WTC11 (cell line): Measurements from ENCODE around the gene GPR176. TPM values are rescaled to one million over a fixed set of nuclear protein-coding genes. Genes with fewer than 3 reads are reported as not detected.

Source experiments
- ATAC-seq: fragments of 200-7000 bp; cut with Tn5 transposase; 2 replicates; pipeline ENCODE4 v1.10.0; 2021; ENCODE audit warnings: mild to moderate bottlenecking, moderate library complexity
- CTCF ChIA-PET: fragments of 300-600 bp; sonication (Branson Sonifier 250); formaldehyde crosslinking; loops from one replicate; lab custom pipeline; 2021; ENCODE audit warnings: antibody characterized with exemption; lab: Charles Lee
- POLR2A ChIA-PET: fragments of 350-600 bp; sonication (Branson Sonifier 250); formaldehyde crosslinking; loops from one replicate; lab custom pipeline; 2021; ENCODE audit warnings: antibody characterized with exemption; lab: Charles Lee
- DNase-seq: peaks from one replicate; pipeline ENCODE4 v3.0.0; 2021; ENCODE audit warnings: low spot score
- H3K27ac Mint-ChIP-seq: 2 replicates; pipeline ENCODE4 v1.8.0; 2021; ENCODE audit warnings: mixed read lengths
- H3K27me3 Mint-ChIP-seq: 2 replicates; pipeline ENCODE4 v1.8.0; 2021; ENCODE audit warnings: low read depth, mild to moderate bottlenecking, moderate library complexity, mixed read lengths
- H3K36me3 Mint-ChIP-seq: 2 replicates; pipeline ENCODE4 v1.8.0; 2021; ENCODE audit warnings: mixed read lengths
- H3K4me1 Mint-ChIP-seq: 2 replicates; pipeline ENCODE4 v1.8.0; 2022; ENCODE audit warnings: mixed read lengths
- H3K4me3 Mint-ChIP-seq: 2 replicates; pipeline ENCODE4 v1.8.0; 2021; ENCODE audit warnings: mild to moderate bottlenecking, moderate library complexity, mixed read lengths
- H3K9me3 Mint-ChIP-seq: 2 replicates; pipeline ENCODE4 v1.8.0; 2021; ENCODE audit warnings: mixed read lengths
- AR ChIP-seq: fragments of 250-450 bp; sonication (Bioruptor Pico); IDR thresholded peaks from 2 replicates; pipeline ENCODE4 v1.9.0; 2021; ENCODE audit warnings: mild to moderate bottlenecking
- ELF4 ChIP-seq: sonication (generic); formaldehyde crosslinking; IDR thresholded peaks from 2 replicates; pipeline ENCODE4 v1.8.1; 2022; ENCODE audit warnings: low read depth, mild to moderate bottlenecking, moderate library complexity, missing genetic modification reagents
- FOXJ3 ChIP-seq: sonication (generic); formaldehyde crosslinking; IDR thresholded peaks from 2 replicates; pipeline ENCODE4 v1.9.0; 2021; ENCODE audit warnings: missing genetic modification reagents, mild to moderate bottlenecking, borderline replicate concordance
- IRF2 ChIP-seq: sonication (generic); formaldehyde crosslinking; IDR thresholded peaks from 2 replicates; pipeline ENCODE4 v1.8.0; 2022; ENCODE audit warnings: low read depth, missing genetic modification reagents, borderline replicate concordance
- PRRX2 ChIP-seq: fragments of 250-450 bp; sonication (Bioruptor Pico); IDR thresholded peaks from 2 replicates; pipeline ENCODE4 v1.8.0; 2021; ENCODE audit warnings: mild to moderate bottlenecking
- RORB ChIP-seq: fragments of 250-450 bp; sonication (Bioruptor Pico); IDR thresholded peaks from 2 replicates; pipeline ENCODE4 v1.9.0; 2021; ENCODE audit warnings: mild to moderate bottlenecking
- TEAD1 ChIP-seq: sonication (generic); formaldehyde crosslinking; IDR thresholded peaks from 2 replicates; pipeline ENCODE4 v1.8.0; 2022; ENCODE audit warnings: mild to moderate bottlenecking, missing genetic modification reagents
- TEAD4 ChIP-seq: sonication (generic); formaldehyde crosslinking; IDR thresholded peaks from 2 replicates; pipeline ENCODE4 v1.8.0; 2022; ENCODE audit warnings: mild to moderate bottlenecking, missing genetic modification reagents
- ZNF121 ChIP-seq: sonication (generic); formaldehyde crosslinking; IDR thresholded peaks from 2 replicates; pipeline ENCODE4 v1.8.0; 2023; ENCODE audit warnings: missing genetic modification reagents
- ZNF219 ChIP-seq: sonication (generic); formaldehyde crosslinking; IDR thresholded peaks from 2 replicates; pipeline ENCODE4 v1.8.0; 2023; ENCODE audit warnings: missing genetic modification reagents, mild to moderate bottlenecking, borderline replicate concordance
- ZNF423 ChIP-seq: fragments of 250-450 bp; sonication (Bioruptor Pico); IDR thresholded peaks from 2 replicates; pipeline ENCODE4 v2.1.2; 2022; ENCODE audit warnings: mild to moderate bottlenecking, moderate library complexity
- total RNA-seq: library from RNA; stranded (reverse); gene quantifications from 3 replicates; pipeline ENCODE4 v1.2.3, GENCODE V29; 2021
- TF ChIP-seq, protein P1 (sequence below): sonication (generic); formaldehyde crosslinking; IDR thresholded peaks from 2 replicates; pipeline ENCODE4 v1.8.1; 2022; ENCODE audit warnings: mild to moderate bottlenecking, moderate library complexity, missing genetic modification reagents
- TF ChIP-seq, protein P2 (sequence below): sonication (generic); formaldehyde crosslinking; IDR thresholded peaks from 2 replicates; pipeline ENCODE4 v1.8.0; 2022; ENCODE audit warnings: mild to moderate bottlenecking, missing genetic modification reagents
- TF ChIP-seq, protein P3 (sequence below): sonication (generic); formaldehyde crosslinking; IDR thresholded peaks from 2 replicates; pipeline ENCODE4 v1.8.1; 2023; ENCODE audit warnings: mild to moderate bottlenecking, missing genetic modification reagents, borderline replicate concordance
- TF ChIP-seq, protein P4 (sequence below): sonication (generic); formaldehyde crosslinking; IDR thresholded peaks from 2 replicates; pipeline ENCODE4 v1.8.0; 2022; ENCODE audit warnings: mild to moderate bottlenecking, missing genetic modification reagents
- TF ChIP-seq, protein P5 (sequence below): sonication (generic); formaldehyde crosslinking; IDR thresholded peaks from 2 replicates; pipeline ENCODE4 v1.8.0; 2023; ENCODE audit warnings: missing genetic modification reagents

The GPR176 gene
- total RNA-seq, 1 experiment from 2014 or later: 117 TPM

GRCh38 chr15:39942101-39942752 lies 22.2 kb upstream of the GPR176 start (continued):
- no peak for TF ChIP-seq AR (CRISPR knock-in tag)

GRCh38 chr15:39939487-39940452 lies 19.7 kb upstream of the GPR176 start:
- CTCF ChIA-PET: no interaction called here
- ATAC-seq (no peak), DNase-seq (no peak)
- Mint-ChIP-seq H3K36me3 (peaks cover 56% of the 10 kb centered on the region), H3K27me3 (no peaks in the 10 kb centered on the region), H3K27ac (peak overlapping the region; percentile 83), H3K4me3 (no peak overlapping the region), H3K9me3 (0 out of 2 replicates have a peak, but pooled peaks cover 3% of the 10 kb centered on the region), H3K4me1 (peaks cover 51% of the 10 kb centered on the region)
- TF ChIP-seq, protein P1, sequence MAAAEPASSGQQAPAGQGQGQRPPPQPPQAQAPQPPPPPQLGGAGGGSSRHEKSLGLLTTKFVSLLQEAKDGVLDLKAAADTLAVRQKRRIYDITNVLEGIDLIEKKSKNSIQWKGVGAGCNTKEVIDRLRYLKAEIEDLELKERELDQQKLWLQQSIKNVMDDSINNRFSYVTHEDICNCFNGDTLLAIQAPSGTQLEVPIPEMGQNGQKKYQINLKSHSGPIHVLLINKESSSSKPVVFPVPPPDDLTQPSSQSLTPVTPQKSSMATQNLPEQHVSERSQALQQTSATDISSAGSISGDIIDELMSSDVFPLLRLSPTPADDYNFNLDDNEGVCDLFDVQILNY (CRISPR knock-in tag): no peak
- TF ChIP-seq, protein P2, sequence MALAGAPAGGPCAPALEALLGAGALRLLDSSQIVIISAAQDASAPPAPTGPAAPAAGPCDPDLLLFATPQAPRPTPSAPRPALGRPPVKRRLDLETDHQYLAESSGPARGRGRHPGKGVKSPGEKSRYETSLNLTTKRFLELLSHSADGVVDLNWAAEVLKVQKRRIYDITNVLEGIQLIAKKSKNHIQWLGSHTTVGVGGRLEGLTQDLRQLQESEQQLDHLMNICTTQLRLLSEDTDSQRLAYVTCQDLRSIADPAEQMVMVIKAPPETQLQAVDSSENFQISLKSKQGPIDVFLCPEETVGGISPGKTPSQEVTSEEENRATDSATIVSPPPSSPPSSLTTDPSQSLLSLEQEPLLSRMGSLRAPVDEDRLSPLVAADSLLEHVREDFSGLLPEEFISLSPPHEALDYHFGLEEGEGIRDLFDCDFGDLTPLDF: no peak
- TF ChIP-seq RORB (CRISPR knock-in tag) (no peak), ZNF121 (CRISPR knock-in tag) (no peak), TEAD4 (CRISPR knock-in tag) (no peak), PRRX2 (CRISPR knock-in tag) (no peak), TEAD1 (CRISPR knock-in tag) (no peak), ZNF423 (CRISPR knock-in tag) (no peak), ELF4 (CRISPR knock-in tag) (no peak), IRF2 (CRISPR knock-in tag) (no peak), ZNF219 (CRISPR knock-in tag) (no peak), FOXJ3 (CRISPR knock-in tag) (no peak)
- TF ChIP-seq, protein P3, sequence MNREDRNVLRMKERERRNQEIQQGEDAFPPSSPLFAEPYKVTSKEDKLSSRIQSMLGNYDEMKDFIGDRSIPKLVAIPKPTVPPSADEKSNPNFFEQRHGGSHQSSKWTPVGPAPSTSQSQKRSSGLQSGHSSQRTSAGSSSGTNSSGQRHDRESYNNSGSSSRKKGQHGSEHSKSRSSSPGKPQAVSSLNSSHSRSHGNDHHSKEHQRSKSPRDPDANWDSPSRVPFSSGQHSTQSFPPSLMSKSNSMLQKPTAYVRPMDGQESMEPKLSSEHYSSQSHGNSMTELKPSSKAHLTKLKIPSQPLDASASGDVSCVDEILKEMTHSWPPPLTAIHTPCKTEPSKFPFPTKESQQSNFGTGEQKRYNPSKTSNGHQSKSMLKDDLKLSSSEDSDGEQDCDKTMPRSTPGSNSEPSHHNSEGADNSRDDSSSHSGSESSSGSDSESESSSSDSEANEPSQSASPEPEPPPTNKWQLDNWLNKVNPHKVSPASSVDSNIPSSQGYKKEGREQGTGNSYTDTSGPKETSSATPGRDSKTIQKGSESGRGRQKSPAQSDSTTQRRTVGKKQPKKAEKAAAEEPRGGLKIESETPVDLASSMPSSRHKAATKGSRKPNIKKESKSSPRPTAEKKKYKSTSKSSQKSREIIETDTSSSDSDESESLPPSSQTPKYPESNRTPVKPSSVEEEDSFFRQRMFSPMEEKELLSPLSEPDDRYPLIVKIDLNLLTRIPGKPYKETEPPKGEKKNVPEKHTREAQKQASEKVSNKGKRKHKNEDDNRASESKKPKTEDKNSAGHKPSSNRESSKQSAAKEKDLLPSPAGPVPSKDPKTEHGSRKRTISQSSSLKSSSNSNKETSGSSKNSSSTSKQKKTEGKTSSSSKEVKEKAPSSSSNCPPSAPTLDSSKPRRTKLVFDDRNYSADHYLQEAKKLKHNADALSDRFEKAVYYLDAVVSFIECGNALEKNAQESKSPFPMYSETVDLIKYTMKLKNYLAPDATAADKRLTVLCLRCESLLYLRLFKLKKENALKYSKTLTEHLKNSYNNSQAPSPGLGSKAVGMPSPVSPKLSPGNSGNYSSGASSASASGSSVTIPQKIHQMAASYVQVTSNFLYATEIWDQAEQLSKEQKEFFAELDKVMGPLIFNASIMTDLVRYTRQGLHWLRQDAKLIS: no peak
- TF ChIP-seq, protein P4, sequence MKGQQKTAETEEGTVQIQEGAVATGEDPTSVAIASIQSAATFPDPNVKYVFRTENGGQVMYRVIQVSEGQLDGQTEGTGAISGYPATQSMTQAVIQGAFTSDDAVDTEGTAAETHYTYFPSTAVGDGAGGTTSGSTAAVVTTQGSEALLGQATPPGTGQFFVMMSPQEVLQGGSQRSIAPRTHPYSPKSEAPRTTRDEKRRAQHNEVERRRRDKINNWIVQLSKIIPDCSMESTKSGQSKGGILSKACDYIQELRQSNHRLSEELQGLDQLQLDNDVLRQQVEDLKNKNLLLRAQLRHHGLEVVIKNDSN (CRISPR knock-in tag): no peak
- TF ChIP-seq, protein P5, sequence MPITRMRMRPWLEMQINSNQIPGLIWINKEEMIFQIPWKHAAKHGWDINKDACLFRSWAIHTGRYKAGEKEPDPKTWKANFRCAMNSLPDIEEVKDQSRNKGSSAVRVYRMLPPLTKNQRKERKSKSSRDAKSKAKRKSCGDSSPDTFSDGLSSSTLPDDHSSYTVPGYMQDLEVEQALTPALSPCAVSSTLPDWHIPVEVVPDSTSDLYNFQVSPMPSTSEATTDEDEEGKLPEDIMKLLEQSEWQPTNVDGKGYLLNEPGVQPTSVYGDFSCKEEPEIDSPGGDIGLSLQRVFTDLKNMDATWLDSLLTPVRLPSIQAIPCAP (CRISPR knock-in tag): no peak
- POLR2A ChIA-PET: no interaction called here
